ENCODE measurements around the gene SNRNP200. TPM values are rescaled to one million over a fixed set of nuclear protein-coding genes. Genes with fewer than 3 reads are reported as not detected.

Gene SNRNP200
- total RNA-seq, 3 donors from 2014 or later (not counting 1 experiment from before 2014, with no cell fraction given) = 207 to 236 (median 228) TPM

GRCh38 chr2:96261328-96262003 is 43.9 kb downstream of the SNRNP200 start:
- no peaks in the 10 kb centered on the region for H3K9me3 ChIP-seq (ENCODE audit: control insufficient read depth, insufficient read depth, low read length)
- peaks cover 61% of the 10 kb centered on the region for H3K4me1 ChIP-seq (ENCODE audit: control insufficient read depth, insufficient read depth, low read length)
- no peak overlapping the region for H3K4me3 Mint-ChIP-seq
- DNase-seq = no peak
- peaks cover 17% of the 10 kb centered on the region for H3K36me3 ChIP-seq (ENCODE audit: control insufficient read depth, insufficient read depth, low read length)
- H3K27me3 ChIP-seq (ENCODE audit: control insufficient read depth, insufficient read depth, low read length) = no peaks in the 10 kb centered on the region
- H3K27me3 Mint-ChIP-seq (ENCODE audit: low read depth in 2 of 2) = no peaks in the 10 kb centered on the region
- peaks cover 52 to 60% of the 10 kb centered on the region in 2 donors for H3K4me1 Mint-ChIP-seq
- TF ChIP-seq CTCF (IDR thresholded peaks at IDR 0.05) = no peak
- no peaks in the 10 kb centered on the region for H3K36me3 Mint-ChIP-seq
- no peak overlapping the region for H3K4me3 ChIP-seq (ENCODE audit: low read length)
- ATAC-seq = no peak
- WGBS (ENCODE audit: insufficient coverage) = 98% methylated on average over 6 of the region's 6 CpGs
- intact Hi-C loops (cut with micrococcal nuclease) = loop anchor here (10.0 kb wide), 1 partner anchor 237 kb away; no protein-coding TSS in a partner anchor
- H3K9me3 Mint-ChIP-seq = no peaks in the 10 kb centered on the region
- H3K27ac ChIP-seq (ENCODE audit: low read length) = no peak overlapping the region
- peak overlapping the region; percentile 62 to 84 for H3K27ac Mint-ChIP-seq

DNA sequence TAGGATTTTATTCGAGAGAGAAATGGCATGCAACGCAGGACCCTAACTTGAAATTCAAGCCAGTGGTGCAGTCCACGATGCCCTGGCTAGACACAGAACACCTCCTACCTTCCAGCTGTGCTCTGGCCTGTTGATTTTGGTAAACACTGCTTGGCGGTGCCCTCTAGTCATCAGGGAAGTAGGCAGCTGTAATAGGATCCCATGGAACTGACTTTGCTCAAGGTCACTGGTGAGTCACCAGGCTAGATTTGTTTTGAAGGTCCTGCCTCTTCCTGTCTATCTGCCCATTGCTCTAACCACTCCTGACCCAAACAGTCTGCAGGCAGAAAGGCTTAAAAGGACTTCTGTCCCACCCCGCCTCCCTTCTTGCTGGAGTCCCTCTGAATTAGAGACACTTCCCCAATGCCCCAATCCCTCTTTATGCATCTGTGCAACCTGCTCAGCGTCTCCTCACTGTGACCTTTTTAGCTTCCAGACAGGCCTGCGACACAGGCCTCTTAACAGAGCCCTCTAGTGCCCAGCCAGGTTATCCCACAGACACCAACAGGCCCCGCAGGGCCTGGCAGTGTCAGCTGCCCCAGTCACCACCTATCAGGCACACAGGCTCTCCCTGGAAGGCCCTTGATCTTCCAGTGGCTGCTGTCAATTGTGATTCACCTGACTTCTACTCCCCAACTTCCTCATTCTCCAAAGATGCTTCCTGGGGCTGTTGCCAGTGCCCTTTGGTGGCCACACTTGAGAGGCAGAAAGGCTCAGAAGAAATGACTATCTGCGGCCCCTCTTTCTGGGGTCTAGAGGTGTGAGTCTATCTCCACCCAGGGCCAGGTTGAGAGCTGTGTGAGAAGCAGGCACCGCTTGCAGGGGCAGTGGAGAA is 44.7 kb downstream of the SNRNP200 start:
- WGBS (ENCODE audit: insufficient coverage) = 62% methylated on average over 10 of the region's 10 CpGs
- peak; percentile 50 to 65 (median 54) for ATAC-seq
- Histone ChIP-seq H3K4me1 (ENCODE audit: control insufficient read depth, insufficient read depth, low read length) (peaks cover 64% of the 10 kb centered on the region), H3K27ac (ENCODE audit: low read length) (peak overlapping the region; percentile 19), H3K36me3 (ENCODE audit: control insufficient read depth, insufficient read depth, low read length) (peaks cover 19% of the 10 kb centered on the region), H3K4me3 (ENCODE audit: low read length) (no peak overlapping the region), H3K9me3 (ENCODE audit: control insufficient read depth, insufficient read depth, low read length) (no peaks in the 10 kb centered on the region), H3K27me3 (ENCODE audit: control insufficient read depth, insufficient read depth, low read length) (no peaks in the 10 kb centered on the region)
- Mint-ChIP-seq H3K4me3 (peak overlapping the region; percentile 40), H3K27me3 (ENCODE audit: low read depth in 2 of 2) (no peaks in the 10 kb centered on the region), H3K9me3 (no peaks in the 10 kb centered on the region), H3K27ac (peak overlapping the region; percentile 62 to 84), H3K4me1 (peaks cover 50 to 56% of the 10 kb centered on the region in 2 donors), H3K36me3 (no peaks in the 10 kb centered on the region)
- intact Hi-C loops (cut with micrococcal nuclease) = loop anchor here (10.0 kb wide), 1 partner anchor 236 kb away; no protein-coding TSS in a partner anchor
- no peak for TF ChIP-seq CTCF (IDR thresholded peaks at IDR 0.05)
- DNase-seq = peak in 1 of 2 donors; percentile 52

GRCh38 chr2:96259497-96259921 is 45.8 kb downstream of the SNRNP200 start:
- H3K4me1 ChIP-seq (ENCODE audit: control insufficient read depth, insufficient read depth, low read length) = peaks cover 64% of the 10 kb centered on the region
- no peaks in the 10 kb centered on the region for H3K27me3 ChIP-seq (ENCODE audit: control insufficient read depth, insufficient read depth, low read length)
- no peak overlapping the region for H3K4me3 ChIP-seq (ENCODE audit: low read length)
- no peak for TF ChIP-seq CTCF (IDR thresholded peaks at IDR 0.05)
- H3K27ac ChIP-seq (ENCODE audit: low read length) = peak overlapping the region; percentile 19
- H3K9me3 ChIP-seq (ENCODE audit: control insufficient read depth, insufficient read depth, low read length) = no peaks in the 10 kb centered on the region
- intact Hi-C loops (cut with micrococcal nuclease) = no loop called here
- ATAC-seq (no peak), DNase-seq (no peak)
- WGBS (ENCODE audit: insufficient coverage) = 63% methylated on average over 5 of the region's 5 CpGs
- Mint-ChIP-seq H3K27ac (peak overlapping the region; percentile 62 to 84), H3K36me3 (no peaks in the 10 kb centered on the region), H3K9me3 (no peaks in the 10 kb centered on the region), H3K4me1 (peaks cover 51% of the 10 kb centered on the region in 2 donors), H3K4me3 (no peak overlapping the region), H3K27me3 (ENCODE audit: low read depth in 2 of 2) (no peaks in the 10 kb centered on the region)
- peaks cover 28% of the 10 kb centered on the region for H3K36me3 ChIP-seq (ENCODE audit: control insufficient read depth, insufficient read depth, low read length)

All from natural killer cell (primary cell).